ENCODE results near the gene MTA1.

Gene MTA1

GRCh38 chr14:105424861-105425260 is 5.2 kb downstream of the MTA1 start:
- DNase-seq (ENCODE audit: low read depth), result no peak

GRCh38 chr14:105425823-105426247 is 6.2 kb downstream of the MTA1 start:
- no peak for DNase-seq (ENCODE audit: low read depth)

DNA sequence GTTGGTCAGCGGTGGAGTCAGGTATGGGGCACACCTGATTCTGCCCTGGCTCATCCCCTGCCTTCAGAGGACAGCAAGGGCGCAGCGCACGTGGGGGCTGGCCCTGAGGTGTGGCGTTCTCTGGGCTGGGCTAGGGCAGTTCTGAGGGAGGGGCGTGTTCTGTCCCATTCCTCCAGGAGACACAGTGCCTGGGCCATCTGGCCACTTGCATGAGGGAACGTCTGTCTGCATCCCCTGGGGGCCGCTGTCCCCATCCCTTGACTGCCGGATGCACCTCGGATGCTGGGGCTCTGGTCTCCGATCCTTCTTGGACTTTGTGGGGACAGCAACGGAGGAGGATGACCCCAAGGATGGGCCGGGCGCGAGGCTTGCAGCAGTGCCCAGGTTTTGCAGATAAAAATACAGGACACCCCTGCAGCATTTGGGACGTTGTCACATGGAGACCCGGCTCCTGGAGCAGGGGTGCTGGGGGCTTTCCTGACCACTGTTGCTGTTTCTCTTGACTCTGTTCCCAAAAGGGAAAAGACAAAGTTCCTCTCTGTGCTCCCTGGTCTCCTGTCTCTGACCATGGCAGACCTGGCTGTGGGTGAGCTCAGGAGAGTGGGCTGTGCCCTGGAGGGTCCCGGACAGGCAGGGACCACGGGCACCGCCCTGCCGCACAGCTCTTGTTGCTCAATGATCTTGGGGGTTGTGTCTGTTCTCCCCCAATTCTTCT is 6.9 kb downstream of the MTA1 start:
- no peak for DNase-seq (ENCODE audit: low read depth)

DNA sequence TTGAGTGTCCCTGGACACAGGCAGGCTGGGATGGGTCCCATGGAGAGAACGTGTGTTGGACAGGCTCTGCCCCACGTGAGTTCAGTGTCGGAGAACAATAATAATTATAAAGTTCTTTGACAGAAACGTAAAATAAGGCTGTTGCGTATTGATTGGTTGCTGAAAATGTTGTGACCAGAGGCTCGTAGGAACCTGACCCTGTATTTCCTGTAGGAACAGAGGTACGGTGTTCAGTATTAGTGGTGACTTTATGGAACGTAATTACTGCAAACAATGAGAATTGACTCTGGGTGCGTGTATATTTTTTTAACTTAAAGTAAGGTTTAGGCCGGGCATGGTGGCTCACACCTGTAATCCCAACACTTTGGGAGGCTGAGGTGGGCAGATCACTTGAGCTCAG is 7.8 kb downstream of the MTA1 start:
- no peak for DNase-seq (ENCODE audit: low read depth)

DNA sequence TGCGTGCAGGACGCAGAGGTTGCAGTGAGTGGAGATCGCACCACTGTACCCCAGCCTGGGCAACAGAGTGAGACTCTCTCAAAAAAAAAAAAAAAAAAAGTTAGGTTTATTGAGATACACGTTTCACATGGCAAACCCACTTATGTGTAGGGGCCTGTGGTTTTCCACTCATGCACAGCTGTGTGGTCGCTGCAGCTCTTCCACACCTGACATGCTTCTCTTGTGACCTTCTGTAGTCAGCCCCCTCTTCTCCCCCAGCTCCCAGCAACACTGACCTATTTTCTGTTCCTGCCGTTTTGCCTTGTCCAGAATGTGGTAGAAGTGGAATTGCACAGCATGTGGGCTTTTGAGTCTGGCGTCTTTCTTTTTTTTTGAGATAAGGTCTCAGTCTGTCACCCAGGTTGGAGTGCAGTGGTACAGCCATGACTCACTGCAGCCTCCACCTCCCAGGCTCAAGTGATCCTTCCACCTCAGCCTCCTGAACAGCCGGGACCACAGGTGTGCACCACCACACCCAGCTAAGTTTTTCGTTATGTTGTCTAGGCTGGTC is 8.4 kb downstream of the MTA1 start:
- DNase-seq (ENCODE audit: low read depth), result no peak

- DNase-seq (ENCODE audit: low read depth), result no peak
Measured at GRCh38 chr14:105430042-105430441, 10.4 kb downstream of the MTA1 start.

GRCh38 chr14:105430565-105430964 is 10.9 kb downstream of the MTA1 start:
- DNase-seq (ENCODE audit: low read depth), result peak; percentile 77

GRCh38 chr14:105431256-105431655 is 11.6 kb downstream of the MTA1 start:
- DNase-seq (ENCODE audit: low read depth), result no peak

GRCh38 chr14:105432657-105433056 is 13.0 kb downstream of the MTA1 start:
- no peak for DNase-seq (ENCODE audit: low read depth)

DNA sequence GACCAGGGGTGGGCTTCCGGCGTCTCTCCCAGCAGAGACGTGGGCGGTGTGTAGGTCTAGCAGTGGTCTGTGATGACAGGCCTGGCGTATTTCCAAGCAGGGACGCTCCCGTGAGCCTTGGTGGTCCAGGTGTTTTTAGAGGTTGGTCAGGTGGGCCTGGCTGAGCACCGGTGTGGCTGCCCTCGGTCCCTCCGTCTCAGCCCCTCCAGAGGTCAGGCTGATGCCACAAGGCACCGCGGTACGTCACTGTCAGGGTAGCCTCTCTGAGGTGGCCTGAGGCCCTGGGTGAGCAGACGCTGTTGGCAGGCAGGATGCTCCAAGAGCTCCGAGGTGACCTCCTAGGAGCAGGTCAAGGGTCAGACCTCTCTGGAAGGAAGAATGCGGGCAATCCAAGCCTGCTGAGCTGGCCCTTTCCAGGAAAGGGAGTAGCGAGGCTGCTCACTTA is 13.6 kb downstream of the MTA1 start:
- no peak for DNase-seq (ENCODE audit: low read depth)

- DNase-seq (ENCODE audit: low read depth), result no peak
Measured at GRCh38 chr14:105436402-105436801, 16.8 kb downstream of the MTA1 start.

- no peak for DNase-seq (ENCODE audit: low read depth)
Measured at GRCh38 chr14:105436891-105437722, 17.5 kb downstream of the MTA1 start.

DNA sequence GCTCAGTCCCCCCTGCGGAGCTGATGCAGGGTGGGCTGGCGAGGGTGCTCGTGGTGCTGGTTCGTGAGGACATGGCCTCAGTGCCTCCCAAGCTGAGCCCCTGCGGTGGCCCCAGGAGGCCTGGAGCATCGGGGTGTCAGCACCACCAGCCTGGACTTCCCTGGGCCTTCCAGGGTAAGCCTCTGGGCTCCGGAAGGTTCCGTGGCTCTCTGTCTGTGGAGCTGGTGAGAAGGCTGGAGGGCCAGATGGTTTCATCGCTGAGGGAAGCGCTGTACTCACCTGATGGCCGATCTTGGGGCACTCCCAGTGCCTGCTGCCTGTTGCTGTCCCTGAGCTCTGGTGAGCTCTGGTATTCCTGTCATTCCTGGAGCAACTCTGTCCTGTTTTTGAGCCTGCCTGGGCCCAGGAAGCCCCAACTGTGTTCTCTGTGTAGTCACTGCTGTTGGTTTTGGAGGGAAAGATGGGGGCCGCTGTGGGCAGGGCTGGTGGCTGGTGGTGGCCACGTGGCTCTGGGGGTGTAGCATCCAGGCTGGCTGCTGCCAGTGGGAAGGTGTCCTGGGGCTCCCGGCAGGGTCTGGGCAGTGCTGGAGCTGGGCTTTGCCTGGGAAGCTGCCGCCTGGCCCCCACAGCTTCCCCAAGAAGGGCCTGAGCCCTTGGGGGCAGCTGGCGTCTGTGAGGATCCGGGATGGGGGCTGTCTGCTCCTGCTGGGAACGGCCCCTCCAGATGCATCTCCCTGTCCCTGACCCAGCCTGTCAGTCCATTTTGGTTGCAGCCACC is 18.3 kb downstream of the MTA1 start:
- DNase-seq (ENCODE audit: low read depth), result no peak

DNA sequence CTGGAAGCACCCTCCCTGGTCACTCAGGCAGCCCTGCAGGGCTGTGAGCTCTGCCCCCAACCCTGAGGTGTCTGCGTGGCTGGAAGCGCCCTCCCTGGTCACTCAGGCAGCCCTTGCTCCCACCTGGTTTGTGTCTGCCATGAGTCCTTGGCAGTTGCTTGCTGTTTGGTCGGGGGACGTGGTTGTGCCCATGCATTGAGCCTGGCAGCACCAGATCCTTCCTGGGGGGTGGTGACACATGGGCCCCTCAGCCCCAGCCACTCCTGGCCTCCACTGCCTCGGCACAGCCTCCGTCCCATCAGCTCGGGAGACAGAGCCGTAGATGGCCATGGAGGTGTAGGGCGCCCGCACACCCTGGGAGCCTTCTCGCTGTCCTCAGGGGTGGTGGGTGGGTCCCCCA is 19.6 kb downstream of the MTA1 start:
- no peak for DNase-seq (ENCODE audit: low read depth)

DNA sequence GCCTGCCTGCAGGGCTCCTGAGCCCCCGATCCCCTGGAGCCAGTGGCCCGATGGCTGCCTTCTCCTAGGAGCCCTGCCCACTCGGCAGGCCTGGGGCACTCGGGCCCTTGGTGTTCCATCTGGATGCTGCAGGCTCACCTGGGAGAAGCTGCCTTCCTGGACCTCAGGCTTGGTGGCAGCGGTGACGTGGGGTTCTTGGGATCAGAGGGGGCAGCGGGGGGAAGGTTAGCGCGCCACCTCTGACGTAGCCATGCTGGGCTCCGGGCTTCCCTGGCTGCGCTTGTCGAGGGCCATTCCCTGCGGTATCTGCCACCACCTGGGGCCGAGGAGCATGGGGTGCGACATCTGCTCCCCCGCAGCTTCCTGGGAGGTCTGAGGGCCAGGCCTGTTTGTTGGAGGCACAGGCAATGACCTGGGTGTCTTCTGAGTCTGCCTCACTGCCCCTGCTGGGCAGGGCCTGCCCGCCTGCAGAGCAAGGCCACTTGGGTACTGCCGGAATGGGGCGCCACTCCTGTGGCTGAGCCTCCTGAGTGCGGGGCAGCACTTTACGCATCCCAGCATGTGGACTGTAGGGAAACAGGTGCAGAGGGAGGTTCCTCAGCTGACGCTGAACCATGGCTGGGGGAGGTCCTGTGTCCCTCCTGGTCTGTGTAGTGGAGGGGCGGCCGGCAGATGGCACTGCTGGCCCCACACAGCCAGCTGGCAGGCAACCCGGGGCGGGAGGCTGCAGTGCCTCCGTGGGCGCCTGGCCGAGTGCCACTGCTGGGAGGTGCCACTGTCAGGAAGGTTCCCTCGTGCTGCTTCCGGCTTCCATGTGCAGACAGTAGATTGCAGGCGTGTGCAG is 20.3 kb downstream of the MTA1 start:
- no peak for DNase-seq (ENCODE audit: low read depth)

GRCh38 chr14:105440554-105440900 is 20.9 kb downstream of the MTA1 start:
- no peak for DNase-seq (ENCODE audit: low read depth)

- no peak for DNase-seq (ENCODE audit: low read depth)
Measured at GRCh38 chr14:105440992-105441391, 21.4 kb downstream of the MTA1 start.

GRCh38 chr14:105442125-105442524 is 22.5 kb downstream of the MTA1 start:
- no peak for DNase-seq (ENCODE audit: low read depth)

GRCh38 chr14:105442834-105443233 is 23.2 kb downstream of the MTA1 start:
- DNase-seq (ENCODE audit: low read depth), result no peak

GRCh38 chr14:105444859-105445258 is 25.2 kb downstream of the MTA1 start:
- no peak for DNase-seq (ENCODE audit: low read depth)

GRCh38 chr14:105445290-105445689 is 25.7 kb downstream of the MTA1 start:
- DNase-seq (ENCODE audit: low read depth), result no peak

Measured in EH (cell line).